ENCODE results near the gene MSL1. TPM values are rescaled to one million over a fixed set of nuclear protein-coding genes. Genes with fewer than 3 reads are reported as not detected.

Gene MSL1
- total and polyA plus RNA-seq, 9 of the 15 experiments (the other 6 are each of a cell fraction or from before 2014, with no cell fraction given), result 13.8 to 120 (median 61.9) TPM

GRCh38 chr17:40089077-40089895 lies 32.5 kb upstream of the MSL1 start:
- Histone ChIP-seq H3K36me3 (ENCODE audit: control insufficient read depth, insufficient read depth, low read length) (peaks cover 74% of the 10 kb centered on the region), H3K9me1 (ENCODE audit: control insufficient read depth, insufficient read depth, low read length) (no peaks in the 10 kb centered on the region), H3K4me1 (replicated peaks in 1 of 2; ENCODE audit: control insufficient read depth in 2 of 2, insufficient read depth in 2 of 2, low read length in 2 of 2) (peaks cover 0 to 35% of the 10 kb centered on the region in 2 experiments; a peak in 2 of 5 replicates), H3K27ac (ENCODE audit: extremely low read depth, low read depth, low read length) (no peak overlapping the region), H3K9me3 (replicated peaks; ENCODE audit: control insufficient read depth, insufficient read depth, low read depth, low read length) (no peaks in the 10 kb centered on the region), H3K4me3 (no peak overlapping the region), H3K79me2 (ENCODE audit: control insufficient read depth, insufficient read depth, low read length) (no peaks in the 10 kb centered on the region), H3K4me2 (ENCODE audit: insufficient read depth, low read length) (no peak overlapping the region), H3K27me3 (ENCODE audit: control insufficient read depth in 2 of 2, insufficient read depth in 2 of 2, low read length in 2 of 2) (no peaks in the 10 kb centered on the region), H3K9ac (ENCODE audit: insufficient read depth in 1 of 2, low read depth in 2 of 2, low read length in 2 of 2) (0 out of 4 replicates have a peak overlapping the region, but pooled peaks of 1 of the 2 experiments have one; percentile 33), H4K20me1 (replicated peaks; ENCODE audit: control insufficient read depth, insufficient read depth, low read length) (no peaks in the 10 kb centered on the region), H2AFZ (ENCODE audit: low read depth, low read length) (no peak overlapping the region)
- DNase-seq (ENCODE audit: extremely low read depth in 1 of 4, low spot score in 3 of 4), result no peak
- ATAC-seq, result no peak
- WGBS (ENCODE audit: insufficient coverage, low coverage, missing lambda C conversion rate), result 94% methylated on average over 17 of the region's 26 CpGs
- no peak for FAIRE-seq
- CTCF ChIA-PET (ENCODE audit: low intra/inter-chr PET ratio), result no interaction called here
- intact Hi-C loops (cut with micrococcal nuclease) (no loop called here), in situ Hi-C loops (cut with MboI) (no loop called here)
- BruUV-seq (replicated peaks), result no TSS peak
- POLR2A ChIA-PET, result interaction anchor here (0.6 to 1.5 kb wide), 3 partner anchors 9 to 14 kb away, joined by 3 to 8 read pairs (median 4); no protein-coding TSS in a partner anchor
- no peak for TF ChIP-seq SRF (CRISPR knock-in tag; IDR thresholded peaks at IDR 0.05)
- TF ChIP-seq E2F5 (CRISPR knock-in tag; IDR thresholded peaks at IDR 0.05), result no peak
- TF ChIP-seq CCNT2 (IDR thresholded peaks at IDR 0.05; ENCODE audit: borderline replicate concordance, extremely low read depth, insufficient read length, low read depth, low read length), result no peak
- TF ChIP-seq POLR2H (tag; IDR thresholded peaks at IDR 0.05; ENCODE audit: low read depth), result no peak
- TF ChIP-seq ZBTB12 (CRISPR knock-in tag; IDR thresholded peaks at IDR 0.05), result no peak
- no peak for TF ChIP-seq MEF2A (IDR thresholded peaks at IDR 0.05; ENCODE audit: control insufficient read depth, low read depth, low read length)
- TF ChIP-seq PTTG1 (tag; IDR thresholded peaks at IDR 0.05; ENCODE audit: low read depth), result no peak
- no peak for TF ChIP-seq CEBPB (tag; IDR thresholded peaks at IDR 0.05)
- no peak for TF ChIP-seq TAF7 (tag; IDR thresholded peaks at IDR 0.05)
- TF ChIP-seq PURB (CRISPR knock-in tag; IDR thresholded peaks at IDR 0.05; ENCODE audit: low read depth), result no peak
- no peak for TF ChIP-seq SPI1 (IDR thresholded peaks at IDR 0.05; ENCODE audit: borderline replicate concordance, low read depth, low read length)
- no peak for TF ChIP-seq ZKSCAN3 (CRISPR knock-in tag; IDR thresholded peaks at IDR 0.05)
- TF ChIP-seq ZEB2 (IDR thresholded peaks at IDR 0.05), result no peak
- TF ChIP-seq ZNF444 (CRISPR knock-in tag; IDR thresholded peaks at IDR 0.05), result no peak
